Fibroblast of the aortic adventitia (primary cell): ENCODE results near the gene FAHD1. TPM values are rescaled to one million over a fixed set of nuclear protein-coding genes. Genes with fewer than 3 reads are reported as not detected.

ENCODE experiments used
- DNase-seq: peaks from one replicate; pipeline ENCODE4 v3.0.0-alpha.2; 2010; ENCODE audit warnings: low read depth
- H3K4me3 ChIP-seq: 2 replicates; pipeline ENCODE4 v1.5.1; 2011; ENCODE audit warnings: low read depth, mild to moderate bottlenecking, control low read depth, low read length, moderate library complexity
- CTCF ChIP-seq: IDR thresholded peaks from 2 replicates; pipeline ENCODE4 v1.5.1; 2011; ENCODE audit warnings: mild to moderate bottlenecking, low read length, control low read depth, inconsistent platforms; ENCODE audit not compliant: insufficient read depth
- total RNA-seq: library from RNA; depleted of rRNA; stranded (reverse); fragments of >200 nt; gene quantifications from 2 replicates; pipeline ENCODE4 v1.2.3, GENCODE V29; 2012; ENCODE audit warnings: low replicate concordance

Gene FAHD1
- total RNA-seq, 1 donor = 36.7 TPM

GRCh38 chr16:1846416-1846815 lies 19.4 kb downstream of the FAHD1 start:
- no peak overlapping the region for H3K4me3 ChIP-seq
- TF ChIP-seq CTCF = no peak
- DNase-seq = no peak

GRCh38 chr16:1850981-1851380 lies 24.0 kb downstream of the FAHD1 start:
- no peak for DNase-seq
- no peak overlapping the region for H3K4me3 ChIP-seq
- TF ChIP-seq CTCF = no peak

GRCh38 chr16:1851793-1852192 lies 24.8 kb downstream of the FAHD1 start:
- H3K4me3 ChIP-seq = no peak overlapping the region
- DNase-seq = no peak
- no peak for TF ChIP-seq CTCF

GRCh38 chr16:1857433-1858097 lies 30.6 kb downstream of the FAHD1 start:
- no peak for TF ChIP-seq CTCF
- no peak for DNase-seq

GRCh38 chr16:1858189-1858865 lies 31.3 kb downstream of the FAHD1 start:
- H3K4me3 ChIP-seq = no peak overlapping the region
- TF ChIP-seq CTCF = no peak
- no peak for DNase-seq

More at GRCh38 chr16:1857433-1858097, 30.6 kb downstream of the FAHD1 start:
- H3K4me3 ChIP-seq = no peak overlapping the region

GRCh38 chr16:1859650-1860049 lies 32.6 kb downstream of the FAHD1 start:
- no peak for TF ChIP-seq CTCF
- no peak overlapping the region for H3K4me3 ChIP-seq
- DNase-seq = no peak

GRCh38 chr16:1861730-1862129 lies 34.7 kb downstream of the FAHD1 start:
- H3K4me3 ChIP-seq = no peak overlapping the region
- DNase-seq = no peak
- TF ChIP-seq CTCF = no peak
